IMR-90 (cell line): ENCODE results near the gene TMBIM1. TPM values are rescaled to one million over a fixed set of nuclear protein-coding genes. Genes with fewer than 3 reads are reported as not detected.

Source experiments
- ATAC-seq: fragments of 200-7000 bp; cut with Tn5 transposase; 2 replicates; pipeline ENCODE4 v1.9.1; 2020; ENCODE audit warnings: low read depth, mild to moderate bottlenecking, moderate library complexity
- BruUV-seq: library from RNA; stranded (reverse); fragments of 400-500 nt; replicated peaks from 2 replicates; lab custom pipeline; 2021; lab: Mats Ljungman, UMichigan
- CTCF ChIA-PET: fragments of 300-600 bp; formaldehyde crosslinking; extraction: SDS; loops from one replicate; lab custom pipeline; 2021; ENCODE audit warnings: antibody characterized with exemption; lab: Yijun Ruan, JAX
- POLR2A ChIA-PET: fragments of 300-600 bp; sonication (Branson Sonifier 250); formaldehyde crosslinking; loops from one replicate; lab custom pipeline; 2022; ENCODE audit warnings: antibody characterized with exemption; ENCODE audit not compliant: unreplicated experiment; lab: Charles Lee
- DNase-seq: peaks from one replicate; pipeline ENCODE4 v3.0.0; 2013
- H2AFZ ChIP-seq: replicated peaks from 2 replicates; pipeline ENCODE3; 2013; ENCODE audit warnings: low read length, mild to moderate bottlenecking; ENCODE audit not compliant: poor library complexity
- H2AK5ac ChIP-seq: 2 replicates; pipeline ENCODE4 v1.6.1; 2013; ENCODE audit warnings: low read depth, low read length, inconsistent platforms
- H2AK9ac ChIP-seq: replicated peaks from 2 replicates; pipeline ENCODE3; 2013; ENCODE audit warnings: mild to moderate bottlenecking, low read depth, low read length, moderate library complexity; ENCODE audit not compliant: poor library complexity
- H2BK120ac ChIP-seq: 2 replicates; pipeline ENCODE4 v1.6.1; 2013; ENCODE audit warnings: low read depth, low read length, inconsistent platforms
- H2BK15ac ChIP-seq: 3 replicates; pipeline ENCODE4 v1.6.1; 2013; ENCODE audit warnings: low read depth, low read length, inconsistent platforms
- H2BK20ac ChIP-seq: 2 replicates; pipeline ENCODE4 v1.6.1; 2013; ENCODE audit warnings: low read depth, mild to moderate bottlenecking, inconsistent platforms, low read length, moderate library complexity
- H2BK5ac ChIP-seq: 2 replicates; pipeline ENCODE4 v1.6.1; 2013; ENCODE audit warnings: mild to moderate bottlenecking, low read depth, low read length, inconsistent platforms; ENCODE audit not compliant: poor library complexity, severe bottlenecking
- H3K14ac ChIP-seq: replicated peaks from 2 replicates; pipeline ENCODE4 v1.6.1; 2013; ENCODE audit warnings: low read depth, low read length, inconsistent platforms
- H3K18ac ChIP-seq: 2 replicates; pipeline ENCODE4 v1.6.1; 2013; ENCODE audit warnings: low read depth, low read length, control low read depth
- H3K23ac ChIP-seq: 2 replicates; pipeline ENCODE4 v1.6.1; 2013; ENCODE audit warnings: low read depth, low read length, inconsistent platforms
- H3K27ac ChIP-seq: 2 replicates; pipeline ENCODE4 v1.5.1; 2013; ENCODE audit warnings: mild to moderate bottlenecking, control low read depth, low read length; ENCODE audit not compliant: insufficient read depth
- H3K27me3 ChIP-seq: 2 replicates; pipeline ENCODE4 v1.6.1; 2013; ENCODE audit warnings: low read length; ENCODE audit not compliant: control insufficient read depth, insufficient read depth
- H3K36me3 ChIP-seq: 2 replicates; pipeline ENCODE4 v1.6.1; 2013; ENCODE audit warnings: low read length, mixed read lengths; ENCODE audit not compliant: control insufficient read depth, insufficient read depth
- H3K4ac ChIP-seq: 2 replicates; pipeline ENCODE4 v1.6.1; 2013; ENCODE audit warnings: low read depth, low read length, inconsistent platforms
- H3K4me1 ChIP-seq: 2 replicates; pipeline ENCODE4 v1.6.1; 2013; ENCODE audit warnings: low read length, mixed read lengths; ENCODE audit not compliant: control insufficient read depth, insufficient read depth
- H3K4me2 ChIP-seq: 2 replicates; pipeline ENCODE4 v1.6.1; 2013; ENCODE audit warnings: low read depth, mild to moderate bottlenecking, control low read depth, low read length, moderate library complexity
- H3K4me3 ChIP-seq: 2 replicates; pipeline ENCODE4 v1.5.1; 2013; ENCODE audit warnings: low read depth, mild to moderate bottlenecking, control low read depth, low read length, moderate library complexity; ENCODE audit not compliant: insufficient read depth
- H3K56ac ChIP-seq: 2 replicates; pipeline ENCODE4 v1.6.1; 2013; ENCODE audit warnings: low read length, inconsistent platforms; ENCODE audit not compliant: insufficient read depth; ENCODE audit errors: extremely low read depth
- H3K79me1 ChIP-seq, 2 experiments: 2 replicates each; pipeline ENCODE4 v1.6.1; 2013; ENCODE audit warnings: low read length in 2 of 2, inconsistent platforms in 1 of 2, low read depth in 1 of 2
- H3K9ac ChIP-seq: 2 replicates; pipeline ENCODE4 v1.6.1; 2013; ENCODE audit warnings: low read depth, low read length, control low read depth
- H3K9me1 ChIP-seq: 2 replicates; pipeline ENCODE4 v1.6.1; 2013; ENCODE audit warnings: low read length, inconsistent platforms; ENCODE audit not compliant: insufficient read depth
- H3K9me3 ChIP-seq: 2 replicates; pipeline ENCODE4 v1.6.1; 2013; ENCODE audit warnings: low read length; ENCODE audit not compliant: control insufficient read depth, insufficient read depth
- H4K20me1 ChIP-seq: 2 replicates; pipeline ENCODE4 v1.6.1; 2013; ENCODE audit warnings: low read length, inconsistent platforms; ENCODE audit not compliant: insufficient read depth
- H4K5ac ChIP-seq: 2 replicates; pipeline ENCODE4 v1.6.1; 2013; ENCODE audit warnings: mild to moderate bottlenecking, low read depth, low read length, control low read depth
- H4K8ac ChIP-seq, 2 experiments: 2 replicates each; pipeline ENCODE4 v1.6.1; 2013; ENCODE audit warnings: low read depth in 2 of 2, low read length in 2 of 2, control low read depth in 1 of 2, inconsistent platforms in 1 of 2
- H4K91ac ChIP-seq: 2 replicates; pipeline ENCODE4 v1.6.1; 2013; ENCODE audit warnings: low read depth, low read length, inconsistent platforms; ENCODE audit not compliant: insufficient read depth
- CEBPB ChIP-seq: IDR thresholded peaks from 2 replicates; pipeline ENCODE4 v1.6.1; 2012; ENCODE audit warnings: low read depth, low read length, improper control_type of control experiment
- CTCF ChIP-seq: conservative IDR thresholded peaks from 2 replicates; pipeline ENCODE4 v1.5.1; 2012; ENCODE audit warnings: mild to moderate bottlenecking, low read depth, low read length, improper control_type of control experiment
- RAD21 ChIP-seq: IDR thresholded peaks from 2 replicates; pipeline ENCODE4 v1.6.1; 2012; ENCODE audit warnings: low read length, improper control_type of control experiment
- SMC3 ChIP-seq: fragments of 150-350 bp; IDR thresholded peaks from 2 replicates; pipeline ENCODE4 v1.6.1; 2016; ENCODE audit warnings: low read depth, mild to moderate bottlenecking, antibody characterized with exemption, low read length, moderate library complexity
- WGBS, 2 experiments: methylation state at CpG; one replicate each; pipeline versions ENCODE4 v1.1.5 to v1.1.7; 2013; ENCODE audit warnings: missing lambda C conversion rate in 2 of 2; ENCODE audit not compliant: insufficient read length in 1 of 2; ENCODE audit errors: extremely low coverage in 2 of 2; 5-methylcytosine and 5-hydroxymethylcytosine counted together
- dilution Hi-C: fragments of 300-500 bp; cut with HindIII; formaldehyde crosslinking; loops from one replicate; pipeline ENCODE4 v1.14.3; 2018; ENCODE audit warnings: low sequenced_read_pairs; ENCODE audit not compliant: unreplicated experiment
- in situ Hi-C: fragments of 300-500 bp; cut with MboI; formaldehyde crosslinking; loops from 3 replicates; pipeline ENCODE4 v1.14.3; 2019; ENCODE audit warnings: low sequenced_read_pairs, inconsistent platforms, mixed read lengths
- intact Hi-C: fragments of 100-400 bp; cut with micrococcal nuclease; formaldehyde crosslinking; loops from 2 replicates; pipeline ENCODE4 v1.10.0; 2022
- polyA plus RNA-seq, 3 experiments: library from polyadenylated mRNA; depleted of rRNA; stranded (reverse); fragments of >200 nt; gene quantifications; 2 replicates each; pipeline ENCODE4 v1.2.3, GENCODE V29; 2012; ENCODE audit warnings: low replicate concordance in 1 of 3
- total RNA-seq: library from RNA; depleted of rRNA; stranded (reverse); fragments of >200 nt; gene quantifications from 2 replicates; pipeline ENCODE4 v1.2.3, GENCODE V29; 2012

The TMBIM1 gene
- total and polyA plus RNA-seq, 2 of the 4 experiments (the other 2 are of a cell fraction) = 84.6 to 102 TPM

- in situ Hi-C loops = no loop called here
- no TSS peak for BruUV-seq
- CTCF ChIA-PET = no interaction called here
Observed at GRCh38 chr2:218263817-218264641, 28.3 kb downstream of the TMBIM1 start.

More at GRCh38 chr2:218263817-218264641, 28.3 kb downstream of the TMBIM1 start:
- peaks cover 41% of the 10 kb centered on the region for H3K36me3 ChIP-seq
- POLR2A ChIA-PET = no interaction called here
- no peak for DNase-seq
- dilution Hi-C loops (no loop called here), intact Hi-C loops (no loop called here)
- TF ChIP-seq SMC3 (no peak), CEBPB (no peak), CTCF (peak; percentile 12; the same call in 1 of the 2 replicates), RAD21 (no peak)
- H2AK9ac ChIP-seq = no peak overlapping the region
- H2AK5ac ChIP-seq = no peak overlapping the region
- no peak overlapping the region for H3K4ac ChIP-seq
- H2BK20ac ChIP-seq = no peak overlapping the region
- no peak overlapping the region for H4K8ac ChIP-seq
- ATAC-seq = no peak
- H4K5ac ChIP-seq = no peak overlapping the region
- no peak overlapping the region for H3K18ac ChIP-seq
- H4K91ac ChIP-seq = no peak overlapping the region
- no peak overlapping the region for H3K9ac ChIP-seq
- no peaks in the 10 kb centered on the region for H3K9me3 ChIP-seq
- H2BK15ac ChIP-seq = no peak overlapping the region
- H2BK120ac ChIP-seq = no peak overlapping the region
- no peak overlapping the region for H3K4me3 ChIP-seq
- H4K20me1 ChIP-seq = peaks cover 4% of the 10 kb centered on the region; the same call in 1 of the 2 replicates
- no peak overlapping the region for H2BK5ac ChIP-seq
- H3K23ac ChIP-seq = no peak overlapping the region
- no peak overlapping the region for H2AFZ ChIP-seq
- WGBS, 2 experiments = 100% methylated on average over 1 of the region's 17 CpGs; no CpG with 5 or more reads in 1 of the 2 experiments
- peaks cover under 1% of the 10 kb centered on the region; the same call in 1 of the 2 replicates for H3K9me1 ChIP-seq
- H3K14ac ChIP-seq = no peak overlapping the region
- peaks cover 8% of the 10 kb centered on the region for H3K4me1 ChIP-seq
- H3K27me3 ChIP-seq = no peaks in the 10 kb centered on the region
- H3K27ac ChIP-seq = no peak overlapping the region
- H3K79me1 ChIP-seq = peaks cover 5 to 8% of the 10 kb centered on the region in 2 experiments
- H3K4me2 ChIP-seq = no peak overlapping the region
- H3K56ac ChIP-seq = no peak overlapping the region
